VCaP (cell line): ENCODE measurements around the gene NRDE2.

ENCODE experiments used
- H3K27ac ChIP-seq: fragments of 450-650 bp; 2 replicates; pipeline ENCODE4 v1.5.1; 2017
- TF ChIP-seq, protein P1 (sequence below): fragments of 450-650 bp; conservative IDR thresholded peaks from 2 replicates; pipeline ENCODE4 v1.5.1; 2017; ENCODE audit warnings: mild to moderate bottlenecking, moderate library complexity

NRDE2 gene

DNA sequence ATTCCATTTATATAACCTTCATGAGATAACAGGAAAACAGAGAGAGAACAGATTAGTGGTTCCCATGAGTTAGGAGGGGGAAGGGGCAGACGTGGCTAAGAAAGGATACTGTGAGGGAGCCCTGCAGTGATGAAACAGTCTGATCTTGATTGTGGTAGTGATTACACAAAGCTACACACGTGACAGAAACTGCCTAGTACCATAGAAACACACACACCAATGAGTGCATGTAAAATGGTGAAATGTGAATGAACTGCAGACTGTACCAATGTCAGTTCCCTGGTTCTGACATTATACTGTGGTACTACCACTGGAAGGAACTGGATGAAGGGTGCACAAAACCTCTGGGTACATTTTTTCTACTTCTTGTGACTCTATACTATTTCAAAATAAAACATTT lies 36.9 kb downstream of the NRDE2 start:
- H3K27ac ChIP-seq: no peak overlapping the region
- TF ChIP-seq, protein P1, sequence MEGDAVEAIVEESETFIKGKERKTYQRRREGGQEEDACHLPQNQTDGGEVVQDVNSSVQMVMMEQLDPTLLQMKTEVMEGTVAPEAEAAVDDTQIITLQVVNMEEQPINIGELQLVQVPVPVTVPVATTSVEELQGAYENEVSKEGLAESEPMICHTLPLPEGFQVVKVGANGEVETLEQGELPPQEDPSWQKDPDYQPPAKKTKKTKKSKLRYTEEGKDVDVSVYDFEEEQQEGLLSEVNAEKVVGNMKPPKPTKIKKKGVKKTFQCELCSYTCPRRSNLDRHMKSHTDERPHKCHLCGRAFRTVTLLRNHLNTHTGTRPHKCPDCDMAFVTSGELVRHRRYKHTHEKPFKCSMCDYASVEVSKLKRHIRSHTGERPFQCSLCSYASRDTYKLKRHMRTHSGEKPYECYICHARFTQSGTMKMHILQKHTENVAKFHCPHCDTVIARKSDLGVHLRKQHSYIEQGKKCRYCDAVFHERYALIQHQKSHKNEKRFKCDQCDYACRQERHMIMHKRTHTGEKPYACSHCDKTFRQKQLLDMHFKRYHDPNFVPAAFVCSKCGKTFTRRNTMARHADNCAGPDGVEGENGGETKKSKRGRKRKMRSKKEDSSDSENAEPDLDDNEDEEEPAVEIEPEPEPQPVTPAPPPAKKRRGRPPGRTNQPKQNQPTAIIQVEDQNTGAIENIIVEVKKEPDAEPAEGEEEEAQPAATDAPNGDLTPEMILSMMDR: no peak

DNA sequence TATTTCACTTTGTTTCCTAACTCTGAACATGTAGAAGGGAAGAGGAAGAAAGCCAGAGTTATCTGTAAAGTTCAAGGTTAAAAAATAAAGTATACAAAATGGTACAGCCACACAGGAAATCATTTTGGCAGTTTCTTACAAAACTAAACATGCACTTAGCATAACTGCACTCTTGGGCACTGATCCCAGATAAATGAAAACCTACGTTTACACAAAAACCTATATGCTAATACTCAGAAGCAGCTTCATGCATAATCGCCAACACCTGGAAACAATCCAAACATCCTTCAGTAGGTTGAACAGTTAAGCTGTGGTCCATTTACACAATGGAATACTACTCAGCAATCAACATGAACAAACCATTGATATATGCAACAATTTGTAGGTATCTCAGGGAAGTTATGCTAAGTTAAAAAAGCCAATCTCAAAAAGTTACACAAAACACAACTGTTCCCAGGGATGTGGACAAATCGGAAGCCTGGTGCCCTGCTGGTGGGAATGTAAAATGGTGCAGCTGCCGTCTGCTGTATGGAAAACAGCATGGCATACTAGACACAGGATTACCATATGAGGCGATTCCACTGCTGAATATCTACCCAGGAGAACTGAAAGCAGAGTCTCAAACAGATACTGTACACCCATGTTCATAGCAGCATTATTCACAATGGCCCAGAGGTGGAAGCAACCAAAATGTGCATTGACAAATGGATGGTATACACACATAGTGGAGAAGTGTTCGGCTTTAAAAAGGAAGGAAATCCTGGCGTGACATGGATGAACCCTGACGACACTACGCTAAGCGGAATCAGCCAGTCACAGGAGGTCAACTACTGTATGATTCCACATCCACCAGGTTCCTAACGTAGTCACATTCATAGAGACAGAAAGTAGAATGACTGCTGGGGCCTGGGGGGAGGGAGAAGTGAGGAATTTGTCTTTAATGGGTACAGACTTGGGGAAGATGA lies 37.7 kb downstream of the NRDE2 start:
- TF ChIP-seq, protein P1: no peak

DNA sequence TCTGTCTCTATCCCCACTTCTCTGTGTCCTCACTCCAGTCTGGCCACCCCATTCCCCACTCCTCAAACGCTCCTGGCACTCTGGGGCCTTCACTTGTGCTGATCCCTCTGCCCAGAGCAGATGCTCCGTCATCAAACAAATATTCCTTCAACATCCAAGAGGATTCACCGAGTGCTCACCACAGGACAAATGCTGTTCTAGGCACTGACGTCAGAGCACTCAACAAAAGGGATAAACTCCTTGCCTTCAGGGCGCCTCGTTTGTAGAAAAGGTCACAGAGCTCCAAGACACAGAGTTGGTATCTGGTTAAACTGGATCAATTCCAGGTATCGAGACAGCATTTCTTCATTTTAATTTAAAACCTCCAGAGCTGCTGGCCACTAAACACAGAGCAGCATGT lies 40.0 kb downstream of the NRDE2 start:
- TF ChIP-seq, protein P1: no peak

More for the DNA sequence above, 37.7 kb downstream of the NRDE2 start:
- H3K27ac ChIP-seq: no peak overlapping the region

DNA sequence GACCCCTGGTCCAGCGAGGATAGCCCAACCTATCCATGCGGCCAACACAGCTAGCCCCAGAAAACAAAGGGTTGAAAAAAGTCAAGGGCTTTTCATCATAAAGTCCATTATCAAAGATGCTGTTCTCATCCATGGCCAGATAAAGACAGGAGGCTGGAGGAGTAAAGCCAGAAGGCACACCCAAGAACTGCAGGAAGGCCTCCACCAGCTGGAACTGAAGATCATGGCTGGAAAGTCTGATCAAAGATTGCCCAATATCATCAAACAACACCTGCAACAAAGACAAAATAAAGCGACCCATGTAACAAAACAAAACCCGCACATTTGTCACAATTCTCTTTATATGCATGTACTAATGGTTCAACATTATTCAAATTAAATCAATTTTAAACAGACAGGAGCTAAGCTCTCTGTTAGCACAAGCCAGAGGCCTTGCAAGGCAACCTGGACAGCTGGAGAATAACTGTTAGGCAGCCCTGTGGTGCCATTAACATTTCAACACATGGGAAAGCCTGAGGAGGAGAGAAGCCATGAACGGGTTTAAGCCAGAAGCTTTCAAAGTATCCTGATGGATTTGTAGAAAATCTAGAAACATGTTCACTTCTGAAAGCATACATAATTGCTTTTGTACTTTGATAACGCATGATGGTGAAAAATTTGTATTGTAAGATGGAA lies 41.3 kb downstream of the NRDE2 start:
- TF ChIP-seq, protein P1: no peak
- no peak overlapping the region for H3K27ac ChIP-seq

More for the DNA sequence above, 40.0 kb downstream of the NRDE2 start:
- no peak overlapping the region for H3K27ac ChIP-seq

DNA sequence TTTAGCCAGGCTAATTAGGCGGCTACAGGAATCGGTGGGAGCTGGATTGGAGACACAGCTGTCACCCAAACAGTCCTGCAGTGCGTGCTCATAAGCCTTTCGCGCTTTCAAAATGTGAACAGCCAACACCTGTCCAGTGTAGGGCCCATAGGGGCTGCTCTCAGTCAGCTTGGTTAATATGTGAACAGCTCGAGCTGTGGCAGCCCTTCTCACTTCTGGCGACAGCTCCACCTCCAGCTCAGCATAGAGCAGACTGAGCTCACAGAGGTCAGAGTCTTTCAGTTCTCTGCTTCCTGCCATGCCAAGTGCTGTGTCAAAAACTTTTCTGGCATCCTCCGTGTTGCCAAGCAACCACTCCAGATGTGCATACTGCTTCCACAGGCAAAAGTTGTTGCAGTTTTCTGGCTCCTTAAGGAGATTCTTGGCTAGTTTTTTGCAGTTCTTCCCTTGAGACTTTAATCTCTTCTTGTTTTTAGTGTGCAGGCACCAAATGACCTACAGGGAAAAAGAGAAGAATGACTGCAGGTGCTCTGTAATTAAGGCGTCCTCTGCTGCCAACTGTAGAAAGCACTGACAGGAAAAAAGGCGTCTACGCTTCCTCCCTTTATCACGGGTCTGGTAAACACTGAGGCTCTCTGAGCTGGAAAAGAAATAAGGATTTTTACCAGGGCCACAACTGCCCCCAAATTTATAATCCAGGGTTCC lies 42.9 kb downstream of the NRDE2 start:
- TF ChIP-seq, protein P1: no peak
- H3K27ac ChIP-seq: no peak overlapping the region

DNA sequence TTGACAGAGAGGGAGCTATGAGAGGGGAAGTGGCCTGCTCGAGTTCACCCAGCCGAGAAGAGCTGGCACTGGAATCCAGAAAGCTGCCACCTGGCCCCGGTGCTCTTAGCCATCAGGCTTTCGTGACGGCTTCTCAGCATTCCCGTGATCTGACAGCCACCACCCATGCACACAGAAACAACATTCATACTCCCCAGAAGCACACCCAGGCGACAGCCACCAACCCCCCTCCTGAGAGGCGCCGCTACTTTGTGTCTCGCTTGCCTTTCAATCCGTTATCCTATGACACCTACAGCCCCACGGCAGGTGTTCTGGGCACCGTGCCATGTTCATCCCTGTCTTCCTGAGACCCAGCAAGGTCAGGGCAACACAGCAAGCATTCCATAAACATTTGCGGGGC lies 44.0 kb downstream of the NRDE2 start:
- TF ChIP-seq, protein P1: no peak
- no peak overlapping the region for H3K27ac ChIP-seq

DNA sequence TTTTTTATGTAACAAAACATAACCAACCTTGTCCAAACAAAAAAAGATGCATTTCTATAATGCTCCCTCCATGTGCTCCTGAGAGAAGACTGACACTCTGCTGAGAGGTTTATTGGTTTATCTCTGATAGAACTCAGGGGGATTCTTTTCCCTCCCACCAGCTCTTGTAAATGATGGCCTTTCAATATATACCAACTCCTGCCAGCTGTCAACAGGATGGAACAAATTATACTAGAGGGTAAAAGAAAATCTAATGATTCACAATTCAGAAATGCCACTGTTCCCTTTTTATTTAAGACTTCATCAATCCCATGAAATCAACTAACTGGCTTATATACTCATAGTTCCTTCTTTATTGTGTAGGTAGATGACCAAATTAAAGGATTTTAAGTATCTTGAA lies 50.0 kb downstream of the NRDE2 start:
- TF ChIP-seq, protein P1: no peak
- no peak overlapping the region for H3K27ac ChIP-seq
